Measurements from ENCODE around the gene TMEM52.

Gene TMEM52

DNA sequence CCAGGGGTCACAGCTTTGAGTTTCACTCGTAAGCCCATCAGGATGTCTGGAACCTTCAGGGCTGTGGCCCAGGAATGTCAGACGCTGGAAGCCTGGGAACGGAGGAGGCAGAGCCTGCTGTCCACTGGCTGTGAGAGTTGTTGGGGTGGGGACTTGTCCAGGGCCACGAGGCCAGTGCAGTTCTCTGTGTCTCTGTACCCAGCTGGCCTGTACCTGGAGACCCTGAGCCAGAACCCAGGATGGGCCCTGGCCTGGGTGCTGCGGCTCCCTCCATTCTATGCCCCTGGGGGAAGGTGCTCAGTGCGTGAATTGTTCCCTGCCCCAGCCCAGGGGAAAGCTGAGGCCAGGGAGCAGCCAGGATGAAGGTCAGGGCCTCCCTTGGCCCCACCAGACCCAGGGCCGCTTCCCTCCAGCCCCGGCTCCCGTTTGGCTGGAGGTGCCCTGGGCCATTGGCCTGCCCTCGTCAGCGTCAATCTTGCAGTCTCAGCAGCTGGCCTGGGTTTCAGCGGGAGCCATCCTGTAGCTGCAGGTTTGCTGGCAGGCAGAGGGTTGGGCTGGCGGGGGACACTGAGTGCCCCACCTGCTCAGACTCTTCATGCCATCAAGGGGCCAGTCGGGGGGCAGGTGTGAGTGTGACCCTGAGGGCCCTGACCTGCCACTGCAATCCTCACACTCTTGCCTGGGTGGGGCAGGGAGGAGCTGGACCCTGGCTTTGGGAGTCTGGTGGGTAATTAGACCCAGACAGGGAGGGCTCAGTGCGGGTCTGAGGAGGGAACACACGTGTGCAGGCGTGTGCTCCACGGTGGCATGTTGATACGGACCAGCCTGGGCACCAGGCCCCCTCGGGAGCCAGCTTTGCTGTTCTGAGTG lies 4.7 kb downstream of the TMEM52 start:
- no peak for DNase-seq

DNA sequence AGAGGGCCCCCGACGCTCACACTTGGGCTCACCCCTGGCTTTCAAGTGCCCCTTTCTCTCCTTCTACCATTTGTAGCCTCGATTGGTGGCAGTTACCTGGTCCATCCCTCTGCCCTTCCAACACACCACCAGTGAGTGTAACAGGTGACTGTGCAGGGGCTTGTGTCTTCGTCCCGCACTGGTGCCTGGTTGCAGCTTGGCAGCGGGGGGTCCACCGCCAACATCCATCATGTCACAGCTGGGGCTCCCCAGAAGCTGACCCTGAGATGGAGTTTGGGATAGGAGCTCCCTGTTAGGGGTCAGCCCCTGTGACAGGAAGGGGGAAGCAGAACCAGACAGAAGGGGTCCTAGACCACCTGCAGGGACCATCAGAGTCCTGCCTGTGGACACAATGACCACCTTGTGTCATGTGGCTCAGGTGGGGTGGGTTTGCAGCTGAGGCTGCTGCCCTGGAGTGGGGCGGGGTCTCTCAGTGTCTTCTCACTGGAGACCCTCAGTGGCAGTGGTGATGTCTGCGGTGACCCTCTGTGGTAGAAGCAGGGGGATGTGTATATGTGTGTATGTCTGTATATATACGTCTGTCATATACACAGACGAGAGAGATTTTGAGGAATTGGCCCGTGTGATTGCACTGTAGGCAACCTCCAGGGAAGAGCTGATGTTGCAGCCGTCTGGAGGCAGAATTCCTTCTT lies 7.6 kb downstream of the TMEM52 start:
- no peak for DNase-seq

DNA sequence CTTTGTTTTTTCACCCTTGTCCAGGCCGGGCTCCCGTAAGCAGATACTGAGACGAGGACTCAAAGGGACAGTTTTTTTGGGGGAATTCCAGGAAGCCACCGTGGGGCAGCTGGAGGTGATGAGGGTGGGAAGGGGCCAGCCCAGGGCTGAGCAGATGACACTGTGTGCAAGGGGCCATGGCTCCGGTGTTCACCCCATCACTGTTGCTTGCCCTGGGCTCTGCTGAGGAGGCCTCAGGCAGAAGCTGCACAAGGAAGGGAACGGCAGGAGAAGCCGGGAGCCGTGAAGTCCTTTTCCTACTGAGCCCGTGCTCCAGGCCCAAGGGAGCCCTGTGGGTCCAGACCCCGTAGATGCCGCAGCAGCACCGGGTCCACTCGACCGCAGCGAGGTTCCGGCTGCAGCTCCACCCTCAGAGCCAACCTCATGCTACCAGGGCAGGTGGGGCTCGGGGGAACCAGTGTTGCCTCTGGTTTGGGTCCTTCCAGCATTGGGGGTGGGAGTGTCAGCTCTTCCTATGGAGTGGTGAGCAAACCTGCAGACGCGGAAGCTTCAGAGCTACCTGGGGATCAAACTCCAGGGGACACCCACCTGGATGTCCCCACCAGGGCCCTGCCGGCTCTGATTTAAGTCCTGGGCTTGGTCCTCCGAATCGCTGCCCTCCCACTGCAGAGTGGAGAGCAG lies 8.3 kb downstream of the TMEM52 start:
- no peak for DNase-seq

DNA sequence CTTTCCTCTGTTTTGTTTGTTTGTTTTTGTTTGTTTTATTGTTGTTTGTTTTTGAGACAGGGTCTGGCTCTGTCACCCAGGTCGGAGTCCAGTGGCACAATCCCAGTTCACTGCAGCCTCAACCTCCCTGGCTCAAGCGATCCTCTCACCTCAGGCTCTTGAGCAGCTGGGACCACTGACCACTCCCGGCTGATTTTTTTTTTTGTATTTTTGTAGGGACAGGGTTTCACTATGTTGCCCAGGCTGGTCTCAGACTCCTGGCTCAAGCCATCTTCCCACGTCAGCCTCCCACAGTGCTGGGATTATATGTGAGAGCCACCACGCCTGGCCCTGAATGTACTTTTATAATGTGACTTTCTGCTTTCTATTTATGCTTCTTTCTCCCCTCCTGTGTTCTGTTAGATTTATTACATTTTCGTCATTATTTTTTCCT lies 9.0 kb downstream of the TMEM52 start:
- no peak for DNase-seq

DNA sequence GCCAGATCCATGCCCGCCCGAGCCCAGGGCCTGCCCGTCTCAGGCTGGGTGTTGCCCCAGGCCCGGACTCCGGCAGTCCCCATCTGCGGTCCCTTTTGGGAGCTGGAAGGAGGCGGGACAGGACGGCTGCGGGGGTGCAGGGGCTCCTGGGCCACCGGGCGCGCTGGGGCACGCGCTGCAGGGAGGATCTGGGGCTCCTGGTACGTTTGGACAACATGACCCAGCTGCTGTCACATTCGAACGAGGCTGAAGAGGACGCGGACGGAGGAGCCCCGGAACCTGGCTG lies 10.6 kb downstream of the TMEM52 start:
- no peak for DNase-seq

DNA sequence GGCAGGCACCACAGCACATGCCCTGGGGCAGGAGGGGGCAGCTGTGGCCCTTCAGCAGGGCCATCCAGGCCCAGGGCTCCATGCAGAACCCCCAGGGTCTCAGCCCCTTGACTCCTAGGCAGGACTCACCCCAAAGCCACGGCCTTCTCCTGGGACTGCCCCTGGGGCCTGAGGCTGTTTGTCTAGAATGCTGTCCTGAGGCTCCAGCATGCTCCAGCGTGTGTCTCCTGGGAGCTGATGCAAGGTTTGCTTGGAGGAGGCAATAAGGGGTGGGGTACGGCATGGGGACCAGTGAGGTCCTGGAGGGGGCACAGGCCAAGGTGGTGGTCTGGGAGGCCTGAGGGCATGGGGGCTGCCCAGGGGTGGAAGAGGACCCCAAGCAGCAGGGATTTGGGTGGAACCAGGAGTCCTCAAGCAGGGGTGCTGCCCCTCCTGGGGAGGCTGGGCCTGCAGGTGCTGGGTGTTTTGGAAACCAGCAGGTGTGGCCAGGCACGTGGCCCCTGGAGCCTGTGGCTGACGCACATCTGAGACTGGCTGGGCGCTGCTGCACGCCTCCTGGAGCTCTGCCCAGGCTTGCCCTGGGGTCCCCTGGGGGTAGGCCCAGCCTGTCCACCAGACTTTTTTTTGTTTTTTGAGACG lies 11.9 kb downstream of the TMEM52 start:
- no peak for DNase-seq

DNA sequence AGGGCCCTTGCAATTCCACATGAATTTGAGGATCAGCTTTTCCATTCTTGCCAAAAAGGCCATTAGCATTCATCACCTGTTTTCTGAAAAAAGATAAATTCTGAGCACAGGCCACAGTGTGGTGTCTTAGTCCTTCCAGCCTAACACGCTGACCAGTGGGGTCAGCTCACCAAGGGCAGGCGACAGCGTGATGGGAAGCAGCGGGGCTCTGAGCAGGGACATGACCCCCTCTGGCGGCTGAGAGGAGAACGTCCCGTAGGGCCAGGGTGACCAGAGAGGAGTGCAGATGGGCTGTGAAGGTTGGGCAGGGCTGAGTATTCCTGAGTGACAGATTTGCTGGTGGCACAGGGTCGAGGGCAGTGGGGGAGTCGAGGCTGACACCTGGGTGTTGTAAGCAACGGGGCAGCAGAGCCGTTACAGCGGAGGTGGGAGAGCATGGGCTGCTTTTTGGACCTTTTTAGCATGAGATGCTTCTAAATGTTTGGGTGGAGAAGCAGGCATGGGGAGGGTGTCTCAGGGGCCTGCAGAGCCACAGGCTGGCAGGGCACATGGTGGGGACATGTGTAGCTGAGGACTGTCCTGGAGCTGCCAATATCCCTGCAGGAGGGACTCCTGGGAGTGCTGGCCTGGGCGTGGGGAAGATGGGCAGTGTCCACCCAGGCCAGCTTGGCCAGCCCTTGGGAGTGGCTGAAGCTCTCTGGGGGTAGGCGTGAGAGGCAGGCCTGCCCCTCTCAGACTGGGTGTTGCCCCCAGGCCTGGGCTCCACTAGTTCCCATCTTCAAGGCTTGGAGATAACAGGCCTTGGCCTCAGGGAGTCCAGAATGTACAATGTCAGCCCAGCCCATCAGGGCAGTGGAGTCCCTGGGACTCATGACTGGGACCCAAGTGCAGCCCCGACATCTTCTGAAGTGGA lies 12.6 kb downstream of the TMEM52 start:
- peak; percentile 83 for DNase-seq

DNA sequence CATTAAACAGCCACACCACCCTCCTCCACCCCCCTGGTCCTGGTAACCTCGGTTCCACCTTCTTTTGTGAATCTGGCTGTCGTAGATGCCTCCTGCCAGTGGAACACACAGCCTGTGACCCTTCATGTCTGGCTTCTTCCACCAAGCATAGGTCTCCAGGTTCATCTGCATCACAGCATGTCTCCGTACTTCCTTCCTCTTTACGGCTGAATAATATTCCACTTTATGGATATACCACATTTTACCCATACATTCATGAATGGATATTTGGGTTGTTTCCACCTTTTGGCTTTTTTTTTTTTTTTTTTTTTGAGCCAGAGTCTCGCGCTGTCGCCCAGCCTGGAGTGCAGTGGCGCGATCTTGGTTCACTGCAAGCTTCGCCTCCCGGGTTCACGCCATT lies 15.9 kb downstream of the TMEM52 start:
- DNase-seq: no peak

DNA sequence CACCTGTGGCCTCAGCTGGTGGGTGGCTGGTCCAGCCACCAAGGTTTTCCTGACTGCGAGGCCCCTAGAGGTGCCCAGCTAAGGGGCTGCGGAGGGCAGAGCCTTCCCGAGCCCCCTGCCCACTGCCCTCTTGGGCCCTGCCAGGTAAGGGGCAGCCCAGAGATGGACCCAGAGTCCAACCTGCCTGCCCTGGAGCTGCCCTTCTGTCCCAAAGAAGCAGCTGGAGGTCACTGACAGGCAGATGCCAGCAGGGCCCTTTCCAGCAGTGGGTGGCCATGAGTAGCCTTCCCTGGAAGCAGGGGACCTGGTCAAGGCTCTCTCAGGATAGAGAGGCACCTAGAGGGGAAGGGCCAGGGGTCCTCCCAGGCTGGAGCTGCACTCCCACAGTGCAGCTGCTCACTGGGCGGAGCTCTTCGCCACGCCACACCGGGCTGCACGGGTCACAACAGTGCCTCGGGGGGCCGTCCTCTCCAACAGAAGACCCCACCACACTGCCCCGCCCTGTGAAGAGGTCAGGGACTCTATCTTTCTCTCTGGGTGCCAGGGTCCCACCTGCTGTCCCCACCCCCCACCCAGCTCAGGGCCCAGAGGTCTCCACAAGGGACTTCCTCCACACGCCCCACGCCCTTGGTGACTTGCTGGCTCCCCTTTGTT lies 17.3 kb downstream of the TMEM52 start:
- DNase-seq: no peak

DNA sequence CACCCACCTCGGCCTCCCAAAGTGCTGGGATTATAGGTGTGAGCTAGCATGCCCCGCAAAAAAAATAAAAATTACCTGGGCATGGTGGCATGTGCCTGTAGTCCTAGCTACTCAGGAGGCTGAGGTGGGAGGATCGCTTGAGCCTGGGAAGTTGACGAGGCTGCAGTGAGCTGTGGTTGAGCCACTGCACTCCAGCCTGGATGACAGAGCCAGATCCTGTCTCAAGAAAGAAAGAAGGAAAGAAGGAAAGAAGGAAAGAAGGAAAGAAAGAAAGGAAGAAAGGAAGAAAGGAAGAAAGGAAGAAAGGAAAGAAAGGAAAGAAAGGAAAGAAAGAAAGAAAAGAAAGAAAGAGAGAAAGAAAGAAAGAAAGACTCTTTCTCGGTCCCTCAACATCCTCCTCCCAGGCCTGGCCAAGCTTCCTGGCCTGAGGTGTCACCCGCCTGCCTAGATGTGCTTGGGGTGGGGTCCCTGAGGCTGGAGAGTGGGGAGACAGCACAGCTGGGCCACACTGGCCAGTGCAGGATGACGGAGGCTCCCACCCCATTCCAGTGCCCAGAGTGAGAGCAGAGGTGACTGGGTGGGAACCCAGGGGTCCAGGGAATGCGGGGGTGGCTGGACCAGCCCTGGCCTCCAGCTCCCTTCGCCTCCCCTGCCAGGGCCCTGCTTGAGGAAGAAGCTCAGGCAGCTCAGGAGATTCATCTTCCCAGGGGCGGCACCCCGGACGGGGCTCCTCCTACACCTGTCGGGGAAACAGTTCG lies 18.0 kb downstream of the TMEM52 start:
- DNase-seq: no peak

DNA sequence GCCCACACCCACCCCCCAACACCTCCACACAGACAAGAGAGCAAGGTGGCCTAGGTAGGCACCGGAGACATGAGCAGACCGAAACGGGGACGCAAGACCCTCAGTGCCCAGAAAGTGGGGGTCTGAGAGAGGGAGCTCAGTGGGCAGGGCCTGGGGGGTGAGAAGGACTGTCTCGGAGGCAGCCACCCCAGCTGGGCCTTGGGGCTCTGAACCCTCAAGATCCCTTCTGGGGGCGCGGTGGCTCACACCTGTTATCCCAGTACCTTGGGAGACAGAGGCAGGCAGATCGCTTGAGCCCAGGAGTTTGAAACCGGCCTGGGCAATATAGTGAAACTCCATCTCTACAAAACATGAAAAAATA lies 19.1 kb downstream of the TMEM52 start:
- DNase-seq: no peak

DNA sequence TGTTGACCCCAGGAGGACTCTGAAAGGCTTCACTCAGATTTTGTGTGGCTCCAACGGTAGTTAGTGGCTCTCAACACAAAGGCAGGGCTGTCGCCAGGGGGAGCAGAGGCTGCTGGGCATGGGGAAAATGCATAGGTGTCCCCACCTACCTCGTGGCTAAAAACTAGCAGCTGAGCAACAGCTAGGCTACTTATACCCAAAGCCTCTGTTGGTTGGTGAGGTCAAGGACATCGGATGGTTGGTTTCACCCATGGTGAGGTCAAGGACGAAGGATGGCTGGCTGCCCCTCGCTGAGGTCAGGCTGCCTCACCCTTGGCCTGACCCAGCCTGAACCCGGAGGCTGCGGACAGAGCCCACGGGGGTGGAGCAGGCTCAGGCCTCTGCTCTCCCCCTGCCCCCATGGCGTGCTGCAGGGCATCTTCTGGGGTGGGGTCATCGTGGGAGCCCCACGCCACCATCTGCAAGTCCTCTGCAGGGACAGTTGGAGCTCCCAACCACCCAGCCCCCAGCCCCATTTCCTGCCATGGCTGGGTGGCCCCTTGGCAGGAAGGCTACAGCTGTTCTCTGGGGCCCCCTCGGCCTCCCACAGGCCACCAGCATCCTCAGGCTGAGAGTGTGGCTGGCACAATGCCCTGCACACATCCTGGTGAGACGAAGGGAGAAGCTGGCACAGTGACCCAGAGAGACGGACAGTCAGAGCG lies 19.7 kb downstream of the TMEM52 start:
- DNase-seq: no peak

DNA sequence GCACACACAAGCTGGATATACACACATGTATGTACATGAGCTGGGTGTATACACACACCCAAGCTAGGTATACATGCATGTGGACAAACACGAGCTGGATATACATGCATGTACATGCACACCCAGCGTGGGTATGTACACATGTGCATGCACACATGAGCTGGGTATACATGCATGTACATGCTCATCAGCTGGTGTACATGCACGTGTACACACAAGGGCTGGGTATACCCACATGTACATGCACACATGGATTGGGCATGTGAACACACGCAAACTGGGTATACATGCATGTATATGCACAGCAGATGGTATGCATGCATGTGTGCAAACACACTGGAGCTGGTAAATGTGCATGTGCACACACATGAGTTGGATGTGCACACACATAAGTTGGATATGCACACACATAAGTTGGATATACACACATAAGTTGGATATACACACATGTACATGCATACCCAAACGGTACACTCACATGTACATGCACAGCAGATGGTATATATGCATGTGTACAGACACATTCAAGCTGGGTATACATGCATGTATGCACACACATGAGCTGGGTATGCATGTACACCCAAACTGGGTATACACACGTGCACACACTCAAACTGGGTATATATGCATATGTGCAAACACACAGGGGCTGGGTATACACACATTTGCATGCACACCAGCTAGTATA lies 20.7 kb downstream of the TMEM52 start:
- DNase-seq: no peak

DNA sequence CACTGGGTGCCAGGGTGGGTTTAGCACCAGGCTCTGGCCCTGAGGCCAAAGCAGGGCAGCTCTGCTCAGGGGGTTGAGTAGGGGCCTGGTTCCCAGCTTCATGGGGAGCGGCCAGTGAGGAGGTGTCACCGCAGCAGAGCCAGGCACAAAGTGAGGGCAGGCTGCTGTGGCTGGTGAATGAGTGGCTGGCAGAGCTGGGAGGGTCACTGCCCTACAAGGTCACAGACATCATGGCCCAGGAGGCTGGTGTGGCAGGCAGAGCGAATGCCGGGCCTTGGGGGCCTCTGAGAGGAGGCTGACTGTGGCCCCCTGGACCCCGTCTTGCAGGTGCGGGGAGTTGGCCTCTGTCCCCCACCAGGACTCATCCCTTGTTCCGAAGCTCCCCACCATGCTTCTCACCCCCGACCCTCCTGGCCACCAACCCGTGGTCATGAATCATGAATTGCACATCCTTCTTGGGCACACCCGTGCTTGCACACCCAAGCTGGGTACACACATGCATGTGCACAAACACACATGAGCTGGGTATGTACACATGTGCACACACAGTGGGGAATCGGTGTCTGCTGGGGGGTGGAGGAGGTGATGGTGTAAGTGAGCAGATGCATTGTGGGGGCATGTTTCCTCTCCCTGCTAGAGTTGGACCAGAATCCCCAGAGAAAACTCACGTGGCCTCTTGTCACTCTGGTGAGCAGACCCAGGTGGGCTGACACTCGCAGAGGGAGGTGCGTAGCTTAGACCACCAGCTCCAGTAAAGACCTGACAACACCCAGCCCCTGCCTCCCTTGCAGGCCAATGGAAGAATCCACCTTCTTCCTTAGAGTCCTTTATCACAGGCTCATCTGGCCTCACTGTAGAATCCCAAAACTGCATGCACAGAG lies 23.4 kb downstream of the TMEM52 start:
- no peak for DNase-seq

DNA sequence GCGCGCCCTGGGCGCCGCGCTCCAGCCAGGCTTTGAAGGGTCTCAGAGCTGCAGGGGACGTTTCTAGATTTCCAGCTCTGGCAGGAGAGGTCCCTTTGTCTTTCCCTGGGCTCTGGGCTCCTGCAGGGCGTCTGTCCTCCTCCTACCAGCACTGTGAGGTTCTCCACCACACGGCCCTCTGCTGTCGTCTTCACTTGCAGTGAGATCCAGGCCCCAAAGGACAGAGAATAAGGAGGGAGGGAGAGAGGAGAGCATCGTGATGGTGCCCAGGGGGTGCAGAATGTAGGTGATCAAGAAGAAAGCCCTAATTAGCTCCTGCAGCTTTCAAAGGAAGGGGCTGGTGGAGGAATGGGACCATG lies 24.0 kb downstream of the TMEM52 start:
- DNase-seq: no peak

DNA sequence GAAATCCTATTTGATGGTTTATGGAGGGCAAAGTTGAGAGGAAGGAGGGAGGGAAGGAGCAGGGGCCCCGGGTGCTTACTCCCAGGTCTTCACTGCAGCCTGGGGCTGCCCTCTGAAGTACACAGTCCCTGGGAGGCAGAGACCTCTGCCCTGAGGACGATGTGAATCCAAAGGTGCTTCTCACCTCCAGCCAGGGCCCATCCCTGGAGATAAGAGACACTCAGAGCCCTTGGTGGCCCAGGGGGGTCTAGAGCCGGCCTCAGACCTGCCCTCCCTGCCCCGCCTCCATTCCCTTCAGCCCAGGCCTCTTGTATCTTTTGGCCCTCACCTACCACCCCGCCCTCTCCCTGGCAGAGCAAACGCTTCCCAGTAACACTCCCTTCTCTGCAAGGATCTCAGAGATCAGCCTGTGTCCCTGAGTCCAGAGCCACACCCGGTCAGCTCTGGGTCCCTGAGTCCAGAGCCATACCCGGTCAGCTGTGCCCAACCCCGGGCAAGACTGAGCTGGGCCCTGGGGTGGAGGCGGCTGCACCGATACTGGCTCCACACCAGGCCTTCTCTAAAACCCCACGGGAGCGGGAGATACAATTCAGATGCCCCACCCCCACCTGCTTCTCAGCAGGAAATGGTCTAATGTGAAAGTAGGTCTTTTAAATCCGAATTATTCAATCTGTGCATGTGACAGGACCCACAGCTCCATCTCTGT lies 24.6 kb downstream of the TMEM52 start:
- DNase-seq: no peak

DNA sequence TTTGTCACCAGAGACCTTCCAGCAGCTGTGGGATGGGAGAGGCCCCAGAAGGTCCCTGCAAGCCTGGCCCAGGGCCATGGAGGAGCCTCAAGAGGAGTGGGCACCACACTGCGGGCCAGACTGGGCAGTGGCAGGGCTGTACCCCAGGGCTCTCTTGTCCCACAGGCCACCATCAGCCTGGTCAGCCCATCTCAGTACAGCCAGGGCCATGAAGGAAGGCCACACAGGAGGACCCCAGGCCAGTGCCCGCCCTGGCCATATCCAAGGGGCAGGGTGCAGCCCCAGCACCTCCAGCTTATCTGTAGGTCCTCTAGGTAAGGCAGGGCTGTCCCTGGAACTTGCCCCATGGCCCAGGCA lies 25.1 kb downstream of the TMEM52 start:
- no peak for DNase-seq

DNA sequence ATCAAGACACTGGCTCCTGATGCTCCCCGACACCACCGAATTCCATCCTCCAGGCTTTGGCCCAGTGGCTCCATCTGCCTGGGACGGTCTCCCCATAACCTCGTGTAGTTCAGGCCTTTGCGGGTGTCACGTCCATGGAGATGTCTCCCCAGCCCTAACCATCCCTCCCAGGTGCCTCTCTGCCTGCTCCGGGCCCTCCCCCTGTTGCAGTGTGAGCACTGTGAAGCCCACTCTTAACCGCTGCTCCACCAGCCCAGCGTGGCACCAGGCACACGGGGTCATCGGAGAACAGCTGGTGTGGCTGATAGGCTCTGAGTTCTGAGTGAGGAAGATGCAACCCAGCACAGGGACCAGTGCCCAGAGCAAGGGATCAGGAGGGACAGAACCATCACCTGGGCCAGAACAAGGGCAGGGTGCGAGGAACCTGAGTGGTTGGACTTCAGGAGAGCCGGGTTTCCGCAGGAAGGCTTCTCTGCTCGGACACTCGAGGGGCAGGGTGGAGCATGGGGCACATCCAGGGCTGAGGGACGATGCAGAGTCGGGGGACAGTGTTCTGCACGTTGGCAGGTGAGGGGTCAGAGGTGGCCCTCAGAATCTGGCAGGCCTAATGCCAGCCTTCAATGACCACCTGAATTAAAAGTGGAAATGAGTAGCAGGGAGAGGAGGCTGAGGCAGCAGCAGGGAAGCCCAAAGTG lies 25.6 kb downstream of the TMEM52 start:
- no peak for DNase-seq
